GM12878 (cell line): ENCODE data around the gene CHMP1B. TPM values are rescaled to one million over a fixed set of nuclear protein-coding genes. Genes with fewer than 3 reads are reported as not detected.

Experiments used
- ATAC-seq: fragments of 200-7000 bp; cut with Tn5 transposase; 3 replicates; pipeline ENCODE4 v1.9.1; 2020; ENCODE audit warnings: mild to moderate bottlenecking, moderate library complexity
- BruUV-seq: library from RNA; stranded (reverse); fragments of 400-500 nt; replicated peaks from 2 replicates; lab custom pipeline; 2021; lab: Mats Ljungman, UMichigan
- CTCF ChIA-PET: fragments of 300-600 bp; sonication (Branson Sonifier 250); formaldehyde crosslinking; extraction: SDS; loops from one replicate; lab custom pipeline; 2021; ENCODE audit warnings: inconsistent platforms; lab: Yijun Ruan, JAX
- POLR2A ChIA-PET: fragments of 350-600 bp; formaldehyde crosslinking; extraction: SDS; loops from one replicate; lab custom pipeline; 2021; ENCODE audit warnings: inconsistent platforms; lab: Charles Lee
- RAD21 ChIA-PET: fragments of 300-600 bp; sonication (Branson Sonifier 250); formaldehyde crosslinking; loops from one replicate; lab custom pipeline; 2023; ENCODE audit warnings: antibody characterized with exemption; ENCODE audit not compliant: unreplicated experiment; lab: Charles Lee
- SMC1A ChIA-PET: fragments of 300-600 bp; sonication (Branson Sonifier 250); formaldehyde crosslinking; loops from one replicate; lab custom pipeline; 2023; ENCODE audit not compliant: unreplicated experiment, uncharacterized antibody; lab: Charles Lee
- DNase-seq: peaks from one replicate; pipeline ENCODE4 v3.0.0-alpha.2; 2011; ENCODE audit warnings: low read depth, low spot score
- FAIRE-seq: peaks from 3 replicates; lab custom pipeline; 2011; peaks lifted over from hg19 to GRCh38; lab: Jason Lieb, UNC
- H2AFZ ChIP-seq: 2 replicates; pipeline ENCODE4 v1.6.0; 2011; ENCODE audit warnings: low read depth, low read length, control low read depth; ENCODE audit not compliant: control insufficient read depth
- H3K27ac ChIP-seq: 2 replicates; pipeline ENCODE4 v1.5.1; 2011; ENCODE audit warnings: control low read depth; ENCODE audit not compliant: control insufficient read depth, insufficient read depth
- H3K27me3 ChIP-seq, 2 experiments: replicated peaks in 1 of 2; 2 replicates each; pipeline versions ENCODE4 v1.6.0 to v1.6.1; 2011; ENCODE audit warnings: low read length in 1 of 2; ENCODE audit not compliant: control insufficient read depth in 2 of 2, insufficient read depth in 2 of 2
- H3K36me3 ChIP-seq, 2 experiments: 2 replicates each; pipeline ENCODE4 v1.5.1; 2011; ENCODE audit warnings: low read length in 1 of 2; ENCODE audit not compliant: control insufficient read depth in 2 of 2, insufficient read depth in 2 of 2
- H3K4me1 ChIP-seq: 2 replicates; pipeline ENCODE4 v1.6.1; 2011; ENCODE audit warnings: mild to moderate bottlenecking, low read length, moderate library complexity, mixed read lengths; ENCODE audit not compliant: control insufficient read depth, insufficient read depth
- H3K4me2 ChIP-seq: 2 replicates; pipeline ENCODE4 v1.6.0; 2011; ENCODE audit warnings: control low read depth; ENCODE audit not compliant: control insufficient read depth, insufficient read depth
- H3K4me3 ChIP-seq: fragments of 200-600 bp; sonication (generic); 2 replicates; pipeline ENCODE4 v1.5.1; 2016
- H3K79me2 ChIP-seq: 2 replicates; pipeline ENCODE4 v1.6.0; 2011; ENCODE audit warnings: low read length; ENCODE audit not compliant: control insufficient read depth, insufficient read depth
- H3K9ac ChIP-seq: 2 replicates; pipeline ENCODE4 v1.8.0; 2011; ENCODE audit warnings: low read length, control low read depth, mixed read lengths; ENCODE audit not compliant: control insufficient read depth, insufficient read depth
- H3K9me3 ChIP-seq: replicated peaks from 3 replicates; pipeline ENCODE4 v1.5.1; 2011; ENCODE audit warnings: mild to moderate bottlenecking, low read length; ENCODE audit not compliant: control insufficient read depth, insufficient read depth
- H4K20me1 ChIP-seq: 2 replicates; pipeline ENCODE4 v1.6.0; 2011; ENCODE audit not compliant: control insufficient read depth, insufficient read depth
- ASH2L ChIP-seq: fragments of 300-600, 200-600 bp; sonication (generic); IDR thresholded peaks from 2 replicates; pipeline ENCODE4 v1.6.1; 2017; ENCODE audit warnings: low read depth, mild to moderate bottlenecking, borderline replicate concordance
- BMI1 ChIP-seq: fragments of 450-650 bp; IDR thresholded peaks from 2 replicates; pipeline ENCODE4 v1.6.1; 2016; ENCODE audit warnings: mild to moderate bottlenecking, moderate library complexity, borderline replicate concordance
- CUX1 ChIP-seq: IDR thresholded peaks from 2 replicates; pipeline ENCODE4 v1.6.1; 2012; ENCODE audit warnings: improper control_type of control experiment, low read depth, low read length; ENCODE audit not compliant: insufficient replicate concordance
- ESRRA ChIP-seq: IDR thresholded peaks from 2 replicates; pipeline ENCODE4 v1.6.1; 2012; ENCODE audit warnings: mild to moderate bottlenecking, low read length, improper control_type of control experiment
- IRF5 ChIP-seq: fragments of 450-650 bp; IDR thresholded peaks from 2 replicates; pipeline ENCODE4 v1.6.1; 2017; ENCODE audit warnings: borderline replicate concordance
- PRDM15 ChIP-seq: fragments of 450-650 bp; formaldehyde crosslinking; IDR thresholded peaks from 2 replicates; pipeline ENCODE4 v1.4.0; 2020; ENCODE audit warnings: mild to moderate bottlenecking, moderate library complexity
- RELB ChIP-seq: fragments of 450-650 bp; IDR thresholded peaks from 2 replicates; pipeline ENCODE4 v1.6.1; 2017; ENCODE audit warnings: low read depth, mild to moderate bottlenecking, moderate library complexity
- SUPT20H ChIP-seq: IDR thresholded peaks from 2 replicates; pipeline ENCODE4 v1.6.1; 2011; ENCODE audit warnings: low read depth, mild to moderate bottlenecking, low read length, moderate library complexity, borderline replicate concordance; ENCODE audit not compliant: control insufficient read depth
- ZNF217 ChIP-seq: fragments of 450-650 bp; IDR thresholded peaks from 2 replicates; pipeline ENCODE4 v1.6.1; 2017; ENCODE audit warnings: antibody characterized with exemption, mild to moderate bottlenecking
- WGBS: methylation state at CpG from one replicate; pipeline ENCODE4 v1.1.6; 2016; ENCODE audit warnings: low lambda C conversion rate; ENCODE audit not compliant: insufficient replicate concordance, insufficient coverage; ENCODE audit errors: missing lambda C conversion rate; 5-methylcytosine and 5-hydroxymethylcytosine counted together
- in situ Hi-C: fragments of 300-500 bp; cut with MboI; formaldehyde crosslinking; loops from 9 replicates; pipeline ENCODE4 v1.14.3; 2018; ENCODE audit warnings: mixed read lengths
- intact Hi-C: fragments of 100-400 bp; cut with micrococcal nuclease; formaldehyde crosslinking; loops from one replicate; pipeline ENCODE4 v1.14.2; 2022; ENCODE audit not compliant: unreplicated experiment
- polyA plus RNA-seq, 11 experiments: library from polyadenylated mRNA; depleted of rRNA in 4 of 11; unstranded in 6 of 11; stranded (reverse) in 5 of 11; fragments of >200 nt; fragmentation: Nextera tagmentation in 4 of 11; fragmentation: Illumina TruSeq in 1 of 11; extraction: Ambion mirVana in 4 of 11; extraction: Trizol in 1 of 11; gene quantifications; 1 replicate in 1 of 11; 2 replicates in 10 of 11; pipeline versions ENCODE4 v1.2.1 to v1.2.3, GENCODE V29; 2011 to 2016; ENCODE audit warnings: inconsistent platforms in 2 of 11, missing spikeins in 2 of 11, low read depth in 1 of 11
- total RNA-seq, 4 experiments: library from RNA; depleted of rRNA in 3 of 4; stranded (reverse); fragments of >200 nt in 3 of 4; fragmentation: Illumina TruSeq in 1 of 4; extraction: Trizol in 1 of 4; gene quantifications; 2 replicates each; pipeline versions ENCODE4 v1.2.1 to v1.2.3, GENCODE V29; 2013 to 2021

CHMP1B gene
- total and polyA plus RNA-seq, 10 of the 15 experiments (the other 5 are each of a cell fraction or from before 2014, with no cell fraction given): 8.5 to 24.0 (median 18.6) TPM

- TF ChIP-seq PRDM15 (CRISPR knock-in tag): no peak
- TF ChIP-seq ESRRA: no peak
- no peak for TF ChIP-seq BMI1
- no peak for TF ChIP-seq ZNF217
- no peak for TF ChIP-seq IRF5
- TF ChIP-seq RELB: no peak
- no peak for TF ChIP-seq SUPT20H
- no peak for TF ChIP-seq CUX1
- TF ChIP-seq ASH2L: no peak
- no peak overlapping the region for H2AFZ ChIP-seq
Observed at GRCh38 chr18:11840493-11840892, 10.7 kb upstream of the CHMP1B start.

More at GRCh38 chr18:11840493-11840892, 10.7 kb upstream of the CHMP1B start:
- Histone ChIP-seq H3K4me1 (no peaks in the 10 kb centered on the region), H4K20me1 (no peaks in the 10 kb centered on the region), H3K9ac (no peak overlapping the region), H3K9me3 (no peaks in the 10 kb centered on the region), H3K79me2 (no peaks in the 10 kb centered on the region), H3K27ac (no peak overlapping the region), H3K27me3 (no peaks in the 10 kb centered on the region), H3K36me3 (no peaks in the 10 kb centered on the region), H3K4me3 (no peak overlapping the region), H3K4me2 (no peak overlapping the region)
- ChIA-PET RAD21 (no interaction called here), SMC1A (interaction anchor here (1.5 kb wide), 1 partner anchor 8 kb away, joined by 5 read pairs; no protein-coding TSS in a partner anchor), POLR2A (interaction anchor here (1.1 kb wide), 1 partner anchor 14 kb away, joined by 3 read pairs; no protein-coding TSS in a partner anchor), CTCF (interaction anchor here (1.7 kb wide), 1 partner anchor 9 kb away, joined by 4 read pairs; no protein-coding TSS in a partner anchor)
- DNase-seq: no peak
- intact Hi-C loops (no loop called here), in situ Hi-C loops (no loop called here)
- no peak for FAIRE-seq
- WGBS: 14% methylated on average over 6 of the region's 6 CpGs
- no TSS peak for BruUV-seq
- no peak for ATAC-seq
